ENCODE results near the gene TPPP2. TPM values are rescaled to one million over a fixed set of nuclear protein-coding genes. Genes with fewer than 3 reads are reported as not detected.

The TPPP2 gene
- total and polyA plus RNA-seq, 9 of the 15 experiments (the other 6 are each of a cell fraction or from before 2014, with no cell fraction given), result 0.18 TPM; not detected in 8

- H3K4me2 ChIP-seq (ENCODE audit: insufficient read depth, low read length), result peak overlapping the region; percentile 92
- ATAC-seq (no peak), FAIRE-seq (no peak), DNase-seq (ENCODE audit: extremely low read depth in 1 of 4, low spot score in 3 of 4) (peak in 2 of 4 experiments; percentile 72 to 74)
- H3K27me3 ChIP-seq (ENCODE audit: control insufficient read depth in 2 of 2, insufficient read depth in 2 of 2, low read length in 2 of 2), result no peaks in the 10 kb centered on the region
- no peaks in the 10 kb centered on the region for H3K9me1 ChIP-seq (ENCODE audit: control insufficient read depth, insufficient read depth, low read length)
- H3K9ac ChIP-seq (ENCODE audit: insufficient read depth in 1 of 2, low read depth in 2 of 2, low read length in 2 of 2), result peak overlapping the region in 1 of 2 experiments; percentile 70; a peak in 2 of 4 replicates
- H4K20me1 ChIP-seq (replicated peaks; ENCODE audit: control insufficient read depth, insufficient read depth, low read length), result no peaks in the 10 kb centered on the region
- intact Hi-C loops (cut with micrococcal nuclease) (no loop called here), in situ Hi-C loops (cut with MboI) (no loop called here)
- peaks cover 27% of the 10 kb centered on the region for H3K36me3 ChIP-seq (ENCODE audit: control insufficient read depth, insufficient read depth, low read length)
- peaks cover 7 to 10% of the 10 kb centered on the region in 2 experiments; a peak in 3 of 5 replicates for H3K4me1 ChIP-seq (replicated peaks in 1 of 2; ENCODE audit: control insufficient read depth in 2 of 2, insufficient read depth in 2 of 2, low read length in 2 of 2)
- peak overlapping the region; percentile 91 for H2AFZ ChIP-seq (ENCODE audit: low read depth, low read length)
- H3K79me2 ChIP-seq (ENCODE audit: control insufficient read depth, insufficient read depth, low read length), result peaks cover 23% of the 10 kb centered on the region
- peak overlapping the region; percentile 74; the same call in 1 of the 2 replicates for H3K4me3 ChIP-seq
- H3K27ac ChIP-seq (ENCODE audit: extremely low read depth, low read depth, low read length), result peak overlapping the region; percentile 79
- ChIA-PET POLR2A (no interaction called here), CTCF (ENCODE audit: low intra/inter-chr PET ratio) (no interaction called here)
- TF ChIP-seq GABPA (tag; conservative IDR thresholded peaks at IDR 0.05; ENCODE audit: low read depth) (0 out of 2 replicates have a peak, but pooled peaks have one; percentile 88), ARID2 (IDR thresholded peaks at IDR 0.05) (no peak), POLR2H (tag; IDR thresholded peaks at IDR 0.05; ENCODE audit: low read depth) (peak; percentile 68), VEZF1 (CRISPR knock-in tag; IDR thresholded peaks at IDR 0.05) (peak; percentile 85; the same call in 1 of the 2 replicates), RCOR1 (IDR thresholded peaks at IDR 0.05; ENCODE audit: borderline replicate concordance in 1 of 2, low read depth in 2 of 2, low read length in 2 of 2) (no peak), TAF1 (IDR thresholded peaks at IDR 0.05; ENCODE audit: control insufficient read depth, extremely low read depth, insufficient read depth, low read length, severe bottlenecking) (peak; percentile 1)
- 3% methylated on average over 4 of the region's 11 CpGs for WGBS (ENCODE audit: insufficient coverage, low coverage, missing lambda C conversion rate)
- BruUV-seq (replicated peaks), result no TSS peak
- H3K9me3 ChIP-seq (replicated peaks; ENCODE audit: control insufficient read depth, insufficient read depth, low read depth, low read length), result no peaks in the 10 kb centered on the region
Measured at GRCh38 chr14:20989471-20989786, 40.6 kb upstream of the TPPP2 start.

All from K562 (cell line).